Left forelimb (tissue), 1 donor: Measurements from ENCODE around the gene AGAP3.

Experiments used
- DNase-seq: peaks from one replicate; pipeline ENCODE4 v3.0.0-alpha.2; 2018; ENCODE audit warnings: low spot score

Gene AGAP3

DNA sequence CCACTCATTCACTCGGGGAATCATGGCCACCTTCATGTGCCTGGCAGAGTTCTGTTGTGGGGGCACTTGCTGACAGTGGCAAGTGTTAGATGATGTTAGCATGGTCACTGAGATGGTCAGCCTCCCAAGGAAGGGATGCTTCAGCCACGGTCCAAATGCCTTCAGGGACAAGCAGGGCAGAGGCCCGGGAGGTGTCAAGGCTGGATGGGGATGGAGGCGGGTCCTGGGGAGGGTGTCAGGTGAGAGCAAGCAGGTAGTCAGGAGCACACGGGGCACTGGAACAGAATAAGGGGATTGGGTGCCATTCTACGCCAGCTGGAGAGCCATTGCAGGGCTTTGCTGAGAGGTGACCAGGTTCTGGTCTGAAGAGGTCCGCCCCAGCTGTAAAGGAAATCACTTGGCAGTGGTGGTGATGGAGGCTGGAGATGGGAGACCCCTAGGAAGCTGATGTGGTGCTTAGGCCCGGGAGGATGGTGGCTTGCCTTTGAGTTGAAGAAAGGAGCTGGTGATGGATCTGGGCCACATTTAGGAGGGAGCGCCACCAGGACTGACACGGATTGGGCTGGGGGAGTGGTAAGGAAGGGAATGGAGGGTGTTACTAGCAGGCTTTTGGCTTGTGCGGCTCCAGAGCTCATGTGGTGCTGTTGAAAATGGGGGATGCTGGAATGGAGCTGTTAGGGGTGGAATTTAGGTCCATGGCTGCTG, 24.1 kb downstream of the AGAP3 start:
- no peak for DNase-seq

DNA sequence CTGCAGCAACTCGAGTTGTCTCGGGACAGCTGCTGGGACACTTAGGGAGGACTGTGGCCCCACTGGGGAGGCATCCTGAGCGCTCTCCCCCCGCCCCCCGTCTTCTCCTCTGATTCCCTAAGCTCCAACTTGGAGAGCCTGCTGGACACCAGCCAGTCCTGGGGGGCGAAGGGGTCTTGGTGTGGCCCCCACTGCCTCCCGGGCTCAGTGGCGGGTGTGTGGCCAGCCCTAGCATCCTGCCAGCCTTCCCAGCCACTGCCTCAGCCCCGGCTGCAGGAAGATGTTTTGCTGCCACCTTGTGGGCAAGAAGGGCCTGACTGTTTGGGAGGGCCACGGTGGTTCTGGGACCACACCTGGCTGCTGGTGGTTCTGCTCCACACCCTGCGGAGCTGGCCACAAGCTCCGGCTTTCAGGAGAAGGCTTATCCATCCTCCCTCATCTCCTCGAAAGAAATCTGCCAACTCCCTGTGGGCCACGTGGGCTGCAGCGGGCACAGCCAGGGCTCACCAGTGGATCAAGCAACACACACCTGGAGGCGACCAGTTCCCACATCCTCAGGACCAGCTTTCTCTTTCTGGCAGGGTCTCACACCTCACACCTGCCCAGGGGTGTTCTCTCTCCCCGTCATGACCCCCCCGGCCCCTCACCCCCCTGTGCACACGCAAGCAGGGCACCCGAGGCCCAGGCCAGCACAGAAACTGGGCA, 24.8 kb downstream of the AGAP3 start:
- DNase-seq = peak; percentile 79

DNA sequence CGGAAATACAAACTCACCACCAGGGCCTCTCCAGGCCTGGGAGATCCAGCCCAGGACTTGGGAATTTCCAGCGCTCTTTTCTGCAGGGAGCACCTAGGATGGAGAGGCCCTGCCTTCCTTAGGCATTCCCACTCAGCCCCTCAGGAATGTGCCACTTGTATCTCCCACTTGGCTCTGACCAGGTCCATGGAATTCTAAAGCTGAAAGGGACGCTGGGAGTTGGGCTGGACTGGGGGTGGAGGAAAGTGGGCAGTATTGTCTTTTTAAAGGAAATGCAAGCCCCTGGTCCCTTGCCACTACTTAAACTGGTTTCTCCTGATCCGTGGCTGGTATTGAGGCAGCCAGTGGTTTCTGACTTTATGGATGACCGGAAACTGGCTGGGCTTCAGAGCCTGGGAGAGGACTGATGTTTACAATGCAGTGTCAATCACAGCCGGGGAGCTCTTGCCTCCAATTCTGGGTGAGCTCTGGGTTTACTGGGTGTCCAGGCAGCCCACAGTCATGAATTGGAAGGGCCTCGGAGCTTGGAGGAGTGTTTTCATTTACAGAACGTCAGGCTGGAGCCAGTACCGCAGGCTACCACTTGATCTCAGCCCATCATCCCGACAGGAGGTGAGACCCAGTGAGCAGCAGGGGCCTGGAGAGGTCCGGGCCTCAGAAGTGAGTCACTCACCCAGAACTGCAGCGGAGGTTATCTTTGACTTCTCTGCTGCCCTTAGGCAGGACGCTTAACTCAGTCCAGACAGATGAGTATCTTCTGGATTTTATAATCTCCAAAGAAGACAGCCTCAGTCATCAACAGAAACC, 27.3 kb downstream of the AGAP3 start:
- no peak for DNase-seq

DNA sequence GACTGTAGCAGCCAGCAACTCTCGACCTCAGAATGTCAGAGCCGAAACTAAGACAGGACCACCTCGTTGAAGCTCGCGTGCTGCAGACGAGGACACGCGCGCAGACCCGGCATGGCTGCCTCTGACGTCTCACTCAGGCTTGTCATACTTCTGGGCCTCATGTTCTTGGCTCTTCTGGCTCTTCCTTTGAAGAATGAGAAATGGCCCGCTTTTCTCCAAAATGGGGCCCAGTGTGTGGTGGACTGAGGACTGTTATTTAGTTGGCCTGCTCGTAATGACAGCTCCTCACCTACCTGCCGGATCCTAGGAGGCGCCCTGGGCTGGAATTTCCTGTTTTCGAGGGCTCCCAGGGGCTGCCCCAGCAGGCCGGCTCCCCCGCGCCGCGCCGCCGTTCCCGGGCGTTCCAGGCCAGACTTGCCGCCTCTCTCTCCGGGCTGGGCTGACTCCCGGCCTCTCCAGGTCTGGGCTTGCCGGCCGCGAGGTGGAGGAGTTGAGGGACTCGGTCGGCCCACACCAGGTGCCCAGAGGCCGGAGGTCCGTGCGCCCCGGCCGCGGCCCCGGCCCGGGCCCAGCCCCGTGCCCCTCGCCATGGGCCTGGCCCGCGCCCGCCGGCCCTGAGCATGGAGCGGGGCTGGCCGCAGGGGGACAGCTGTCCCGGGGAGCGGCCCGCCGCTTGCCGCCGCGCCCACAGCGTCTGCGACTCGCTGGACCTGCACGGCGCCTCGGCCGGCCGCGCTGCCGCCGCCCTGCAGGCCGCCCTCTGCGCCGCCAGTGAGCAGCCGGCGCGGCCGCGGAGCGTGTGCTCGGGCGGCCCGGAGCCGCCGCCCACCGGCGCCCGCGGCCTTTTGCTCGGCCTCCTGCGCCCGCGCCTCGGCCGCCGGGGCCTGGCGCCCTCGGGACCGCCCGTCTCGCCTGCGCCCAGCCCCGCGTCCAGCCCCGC, 28.1 kb downstream of the AGAP3 start:
- no peak for DNase-seq

DNA sequence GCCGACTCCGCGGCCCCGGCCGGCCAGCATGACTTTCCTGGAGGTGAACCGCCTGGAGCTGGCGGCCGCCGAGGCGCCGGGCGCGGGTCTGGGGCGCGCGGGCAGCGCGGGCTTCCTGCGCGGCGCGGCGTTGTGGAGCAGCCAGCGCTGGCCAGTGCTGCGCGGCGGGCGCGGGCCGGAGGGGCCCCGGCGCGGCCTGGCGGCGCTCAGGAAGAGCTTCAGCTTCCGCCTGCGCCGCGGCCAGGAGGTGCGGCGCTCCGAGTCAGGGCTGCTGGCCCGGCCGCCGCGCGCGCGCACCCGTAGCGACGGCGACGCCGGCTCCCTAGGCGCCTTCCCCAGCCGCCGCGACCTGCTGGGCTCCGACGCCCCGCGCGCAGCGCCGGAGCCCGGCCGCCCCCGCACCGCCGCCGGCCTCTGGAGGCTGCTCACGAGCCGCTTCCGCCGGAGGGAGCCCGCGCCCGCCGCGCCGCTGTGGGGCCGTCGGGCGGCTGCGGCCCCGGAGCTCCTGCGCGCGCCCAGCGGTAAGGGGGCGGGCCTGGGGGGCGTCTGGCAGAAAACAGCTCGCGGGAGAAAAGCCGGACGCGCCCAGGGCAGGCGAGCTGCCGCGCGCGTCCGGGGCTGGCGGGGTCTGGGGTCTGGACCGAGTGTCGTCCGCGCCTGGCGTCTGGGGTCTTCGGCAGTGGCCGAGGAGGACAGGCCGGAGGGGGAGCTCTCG, 29.0 kb downstream of the AGAP3 start:
- no peak for DNase-seq

DNA sequence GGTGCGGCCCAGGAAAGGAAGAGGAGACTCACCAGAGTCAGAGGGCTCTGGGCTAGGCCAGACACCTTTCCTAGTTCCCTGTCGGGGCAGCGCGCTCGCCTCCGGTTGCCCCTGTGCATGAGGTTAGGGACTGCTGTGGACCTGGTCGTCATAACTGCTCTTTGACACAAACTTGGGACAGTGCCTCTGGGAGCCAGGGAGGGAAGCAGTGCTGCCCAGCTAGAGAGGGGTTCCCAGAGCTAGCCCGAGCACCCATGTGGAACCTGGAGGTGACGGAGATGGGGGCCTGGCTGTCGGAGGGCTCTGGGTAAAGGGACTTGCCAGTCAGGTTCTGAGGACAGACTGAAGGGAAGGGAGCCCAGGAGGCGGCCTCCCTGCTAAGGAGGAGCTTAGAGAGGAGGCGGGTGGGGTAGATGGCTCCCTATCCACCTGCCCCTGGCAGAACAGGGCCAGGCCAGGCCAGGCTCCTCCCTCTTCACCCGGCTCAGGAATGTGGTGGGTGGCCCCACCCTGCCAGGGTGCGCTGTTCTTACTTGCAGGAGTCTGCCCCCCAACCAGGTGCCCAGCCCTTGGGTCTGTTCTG, 29.7 kb downstream of the AGAP3 start:
- no peak for DNase-seq

DNA sequence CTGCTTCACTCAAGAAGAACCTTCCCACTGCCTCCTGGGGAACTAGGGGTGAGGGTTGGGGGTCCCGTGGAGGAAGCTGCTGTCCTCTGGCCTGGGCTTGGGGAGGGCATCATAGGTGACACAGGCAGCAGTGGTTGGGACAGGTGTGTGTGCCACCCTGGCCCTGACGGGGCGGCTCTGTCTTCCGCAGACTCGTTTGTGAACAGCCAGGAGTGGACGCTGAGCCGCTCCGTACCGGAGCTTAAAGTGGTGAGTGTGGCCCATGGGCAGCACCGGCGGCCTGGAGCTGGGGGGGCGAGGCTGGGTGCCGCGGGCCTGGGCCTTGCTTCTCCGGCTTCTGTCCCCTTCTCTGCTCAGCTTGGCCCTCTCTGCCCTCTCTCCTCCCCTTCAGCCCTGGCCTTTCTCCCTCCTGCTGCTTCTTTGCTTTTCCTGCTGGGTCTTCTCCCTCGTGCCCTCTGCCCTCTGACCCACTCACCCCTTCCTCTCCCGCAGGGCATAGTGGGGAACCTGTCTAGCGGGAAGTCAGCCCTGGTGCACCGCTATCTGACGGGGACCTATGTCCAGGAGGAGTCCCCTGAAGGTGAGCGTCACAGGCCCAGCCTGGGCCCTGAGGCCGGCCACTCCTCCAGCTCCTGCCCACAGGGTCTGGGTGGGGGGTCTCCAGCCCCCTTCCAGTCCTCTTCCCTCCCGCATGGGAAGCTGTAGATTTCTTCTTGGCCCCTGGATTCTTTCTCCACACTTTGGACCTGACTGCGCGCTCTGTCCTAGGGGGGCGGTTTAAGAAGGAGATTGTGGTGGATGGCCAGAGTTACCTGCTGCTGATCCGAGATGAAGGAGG, 30.5 kb downstream of the AGAP3 start:
- DNase-seq = no peak

DNA sequence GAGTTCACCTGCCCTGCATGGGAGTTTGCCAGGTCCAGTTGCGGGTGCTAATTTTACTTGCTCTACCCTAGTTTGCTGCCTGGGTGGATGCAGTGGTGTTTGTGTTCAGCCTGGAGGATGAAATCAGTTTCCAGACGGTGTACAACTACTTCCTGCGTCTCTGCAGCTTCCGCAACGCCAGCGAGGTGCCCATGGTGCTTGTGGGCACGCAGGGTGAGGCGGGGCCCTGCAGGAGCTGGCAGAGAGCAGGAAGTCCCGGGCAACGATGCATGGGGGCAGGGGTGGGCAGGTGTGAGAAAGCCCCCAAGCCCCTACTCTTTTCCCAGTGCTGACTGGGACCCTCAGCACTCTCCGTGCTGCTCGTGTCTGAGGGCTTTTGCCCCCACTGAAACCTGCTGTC, 31.3 kb downstream of the AGAP3 start:
- no peak for DNase-seq

DNA sequence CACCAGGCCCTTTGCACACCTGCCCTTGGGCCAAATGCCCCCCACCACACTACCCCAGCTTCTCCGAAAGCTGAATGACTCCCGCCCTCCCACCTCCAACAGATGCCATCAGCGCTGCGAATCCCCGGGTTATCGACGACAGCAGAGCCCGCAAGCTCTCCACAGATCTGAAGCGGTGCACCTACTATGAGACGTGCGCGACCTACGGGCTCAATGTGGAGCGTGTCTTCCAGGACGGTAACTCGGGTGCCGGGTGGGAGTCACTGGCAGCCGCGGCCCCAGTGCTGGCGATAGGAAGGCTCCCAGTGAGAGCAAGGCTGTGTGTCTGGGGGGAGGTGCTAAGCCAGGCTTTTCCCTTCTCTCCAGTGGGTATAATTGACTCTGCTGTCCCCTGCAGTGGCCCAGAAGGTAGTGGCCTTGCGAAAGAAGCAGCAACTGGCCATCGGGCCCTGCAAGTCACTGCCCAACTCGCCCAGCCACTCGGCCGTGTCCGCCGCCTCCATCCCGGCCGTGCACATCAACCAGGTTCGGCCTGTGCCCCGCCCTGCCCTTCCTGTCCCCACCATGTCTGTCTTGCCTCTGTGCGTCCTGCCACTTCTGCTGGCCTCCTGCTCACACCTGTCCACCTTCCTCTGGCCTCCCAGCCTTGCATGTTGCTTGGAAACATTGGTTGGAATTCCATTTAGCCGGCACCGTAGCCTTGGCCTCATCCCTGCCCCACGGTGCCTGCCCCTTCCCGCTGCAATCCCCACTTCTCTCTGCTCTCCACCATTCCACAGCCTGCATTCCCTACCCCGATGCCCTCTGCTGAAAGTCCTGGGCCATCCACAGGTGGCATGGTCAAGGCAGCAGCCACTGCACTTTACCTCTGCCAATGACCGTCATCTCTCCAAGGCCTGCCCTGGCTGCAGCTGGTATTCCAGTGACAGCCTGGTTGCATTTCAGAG, 32.1 kb downstream of the AGAP3 start:
- no peak for DNase-seq

DNA sequence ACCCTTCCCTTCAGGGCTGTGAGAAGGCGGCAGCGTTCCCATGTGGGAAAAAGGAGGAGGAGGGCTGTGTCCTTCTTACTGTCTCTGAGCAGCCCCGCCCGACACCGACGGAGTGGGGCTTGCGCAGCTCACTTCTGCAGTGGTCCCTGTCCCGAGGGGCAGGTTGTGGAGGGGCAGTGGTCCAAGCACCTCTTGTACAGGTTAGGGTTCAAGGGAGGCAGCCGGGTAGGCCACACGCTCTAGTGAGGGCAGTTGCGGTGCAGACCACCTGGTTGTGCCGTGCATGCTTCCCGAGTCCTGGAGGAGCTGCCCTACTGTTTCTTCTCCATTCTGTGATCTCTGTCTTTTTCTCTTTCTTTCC, 32.8 kb downstream of the AGAP3 start:
- no peak for DNase-seq

DNA sequence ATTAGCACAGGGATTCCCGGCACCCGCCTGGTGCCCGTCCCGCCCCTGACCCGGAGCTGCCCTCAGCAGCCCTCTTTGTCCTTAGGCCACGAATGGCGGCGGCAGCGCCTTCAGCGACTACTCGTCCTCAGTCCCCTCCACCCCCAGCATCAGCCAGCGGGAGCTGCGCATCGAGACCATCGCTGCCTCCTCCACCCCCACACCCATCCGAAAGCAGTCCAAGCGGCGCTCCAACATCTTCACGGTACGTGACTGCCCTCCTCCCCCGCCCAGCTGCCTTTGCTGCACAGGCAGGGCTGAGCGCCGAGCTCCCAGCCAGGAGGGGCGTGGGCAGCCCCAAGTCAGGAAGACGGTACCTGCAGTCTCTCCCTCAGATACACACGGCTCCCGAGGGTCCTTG, 33.6 kb downstream of the AGAP3 start:
- DNase-seq = no peak

DNA sequence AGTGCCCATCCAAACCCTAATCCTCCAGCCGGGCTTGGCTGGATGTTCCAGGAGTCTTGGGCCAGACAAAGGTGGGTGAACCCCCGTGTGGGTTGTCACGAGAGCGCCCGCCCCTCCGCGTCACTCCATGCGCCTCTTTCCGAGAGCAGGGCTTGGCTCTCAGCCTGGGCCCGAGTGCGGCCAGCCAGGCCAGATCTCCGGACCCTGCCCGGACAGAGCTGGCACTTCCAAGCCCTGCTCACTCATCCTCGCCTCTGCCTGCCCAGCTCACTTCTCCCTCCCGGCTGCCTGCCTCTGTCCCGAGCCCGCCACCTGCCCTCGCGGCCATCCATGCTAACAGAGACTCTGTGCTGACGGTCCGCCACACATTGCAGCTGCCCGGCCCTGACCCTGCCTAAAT, 34.6 kb downstream of the AGAP3 start:
- no peak for DNase-seq

DNA sequence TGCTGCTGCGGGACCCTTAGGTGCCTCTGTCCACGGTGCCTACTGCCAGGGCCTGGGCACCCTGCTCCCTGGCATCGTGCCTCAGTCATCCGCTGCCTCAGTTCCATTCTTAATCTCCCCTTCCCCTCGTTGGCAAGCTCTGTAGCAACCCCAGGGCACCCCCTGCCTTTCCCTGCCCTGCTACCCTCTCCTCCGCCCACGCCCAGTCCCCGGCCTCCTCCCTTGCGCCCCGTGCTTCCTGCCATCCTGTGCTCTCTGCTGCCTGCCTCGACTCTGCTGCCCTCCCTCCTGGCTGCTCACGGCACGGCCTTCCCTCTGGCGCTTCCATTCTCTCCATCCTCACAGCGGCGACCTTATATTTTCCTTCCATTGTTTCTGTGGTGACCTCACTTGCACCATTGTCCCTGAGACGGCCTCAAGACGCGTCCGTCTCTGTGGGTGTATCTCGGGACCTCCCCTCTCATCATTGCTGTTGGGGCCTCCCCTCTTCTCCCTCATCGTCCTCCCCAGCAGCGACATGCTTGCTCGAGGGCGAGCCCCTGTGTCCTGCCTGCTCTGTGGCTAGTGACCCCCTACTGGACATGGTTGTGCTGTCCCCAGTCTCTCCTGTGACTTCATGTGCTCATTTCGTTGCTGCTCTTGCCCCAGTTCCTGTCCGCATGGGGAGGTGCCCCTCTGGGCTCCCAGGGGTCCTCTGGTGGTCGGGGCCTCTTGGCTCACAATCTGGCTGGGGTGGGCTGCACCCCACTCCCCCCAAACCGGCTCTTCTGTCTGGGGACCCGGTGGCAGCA, 35.3 kb downstream of the AGAP3 start:
- no peak for DNase-seq

DNA sequence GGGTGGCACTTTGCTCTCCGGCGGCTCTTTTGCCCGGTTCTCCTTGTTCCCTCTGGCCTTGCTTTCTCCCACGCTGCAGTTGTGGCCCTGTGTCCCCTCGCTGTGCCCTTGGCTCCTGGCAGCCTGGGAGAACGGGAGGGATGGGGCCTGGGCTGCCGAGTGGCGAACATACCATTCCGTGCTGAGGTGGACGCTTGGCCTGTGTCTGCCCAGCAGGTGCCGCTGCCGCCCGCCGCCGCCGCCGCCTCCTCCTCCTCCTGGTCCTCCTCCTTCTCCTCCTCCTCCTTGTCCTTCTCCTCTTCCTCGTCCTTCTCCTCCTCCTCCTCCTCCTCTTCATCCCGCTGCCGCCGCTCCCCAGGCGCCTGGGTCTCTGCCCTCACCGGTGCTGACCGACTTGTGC, 36.0 kb downstream of the AGAP3 start:
- no peak for DNase-seq

DNA sequence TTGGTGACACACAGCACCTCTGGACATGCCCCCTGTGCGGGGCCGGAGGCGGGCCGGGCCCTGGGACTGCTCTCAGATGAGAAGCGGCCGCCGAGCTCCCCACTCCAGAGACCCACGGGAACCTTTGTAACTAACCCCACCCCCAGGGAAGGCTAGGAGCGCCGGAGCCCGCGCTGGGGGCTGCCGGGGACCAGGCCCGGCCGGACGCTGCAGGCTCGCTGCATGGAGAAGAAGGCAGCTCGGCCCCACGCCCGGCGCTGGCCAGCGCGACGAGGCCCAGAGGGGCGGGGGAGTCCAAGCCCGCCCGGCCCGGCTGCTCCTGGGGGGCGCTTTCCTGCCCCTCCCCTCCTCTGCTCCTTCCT, 36.5 kb downstream of the AGAP3 start:
- DNase-seq = no peak

DNA sequence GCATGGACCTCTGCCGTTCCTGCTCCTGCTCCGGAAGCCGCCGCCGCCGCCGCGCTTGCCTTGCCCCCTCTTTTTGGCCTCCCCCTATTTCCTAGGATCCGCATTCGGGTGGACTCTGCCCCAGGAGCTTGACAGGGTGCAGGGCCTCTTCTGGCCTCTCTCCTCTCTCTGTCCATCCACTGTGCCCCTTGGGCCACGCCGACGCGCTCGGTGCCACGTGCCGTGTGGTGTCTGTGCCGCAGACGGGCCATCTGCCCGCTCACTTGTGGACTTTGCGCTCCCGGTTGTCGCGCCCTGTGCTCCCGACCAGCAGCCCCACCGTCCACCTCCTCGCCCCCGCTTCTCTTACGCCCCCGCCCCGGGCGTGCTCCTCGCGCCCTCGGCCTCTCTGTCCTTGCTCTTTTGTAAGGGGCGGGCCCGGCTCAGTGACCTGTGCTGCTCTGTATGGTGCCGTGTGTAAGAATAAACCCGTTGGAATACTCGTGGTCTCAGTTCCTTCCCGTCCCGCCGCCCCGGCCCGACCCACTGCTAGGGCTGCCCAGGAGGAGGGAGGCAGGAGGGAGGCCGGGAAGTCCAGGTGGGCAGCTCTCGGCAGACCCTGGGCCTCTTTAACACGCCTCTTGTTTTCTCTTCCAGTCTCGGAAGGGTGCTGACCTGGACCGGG, 37.0 kb downstream of the AGAP3 start:
- DNase-seq = no peak

DNA sequence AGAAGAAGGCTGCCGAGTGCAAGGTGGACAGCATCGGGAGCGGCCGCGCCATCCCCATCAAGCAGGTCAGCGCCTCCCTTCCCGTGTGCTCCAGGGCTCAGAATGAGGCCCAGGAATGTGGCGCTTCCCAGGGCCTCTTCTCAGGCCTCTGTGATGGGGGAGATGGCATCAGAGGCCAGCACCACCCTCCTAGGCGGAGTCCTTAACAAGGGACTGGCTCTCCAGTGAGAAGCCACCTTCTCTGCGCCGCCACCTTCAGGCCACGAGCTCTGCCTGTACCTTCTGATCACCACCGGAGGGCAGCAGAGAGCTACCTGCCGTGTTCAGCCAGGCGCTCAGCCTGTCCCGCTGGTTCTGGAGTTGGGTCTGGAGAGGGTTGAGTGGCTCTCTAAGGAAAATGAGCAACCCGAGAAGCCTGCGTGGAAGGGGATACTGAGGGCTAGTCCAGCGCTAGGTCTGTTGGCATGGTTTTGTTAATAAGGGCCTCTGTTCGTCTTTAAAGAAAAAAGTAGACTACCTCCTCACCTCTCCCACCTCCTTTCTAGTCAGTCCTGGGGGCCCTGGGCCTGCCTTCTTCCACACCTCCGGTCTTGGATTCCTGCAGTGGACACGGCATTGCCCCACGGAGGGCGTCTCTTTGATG, 37.7 kb downstream of the AGAP3 start:
- DNase-seq = peak; percentile 87
